ENCODE measurements around the gene APBB1IP.
"Not testable (repeated sequence)": the region's sequence is repeated elsewhere in the genome, so short reads cannot be mapped to it uniquely, and the experiment has no call there.

The APBB1IP gene, protein sequence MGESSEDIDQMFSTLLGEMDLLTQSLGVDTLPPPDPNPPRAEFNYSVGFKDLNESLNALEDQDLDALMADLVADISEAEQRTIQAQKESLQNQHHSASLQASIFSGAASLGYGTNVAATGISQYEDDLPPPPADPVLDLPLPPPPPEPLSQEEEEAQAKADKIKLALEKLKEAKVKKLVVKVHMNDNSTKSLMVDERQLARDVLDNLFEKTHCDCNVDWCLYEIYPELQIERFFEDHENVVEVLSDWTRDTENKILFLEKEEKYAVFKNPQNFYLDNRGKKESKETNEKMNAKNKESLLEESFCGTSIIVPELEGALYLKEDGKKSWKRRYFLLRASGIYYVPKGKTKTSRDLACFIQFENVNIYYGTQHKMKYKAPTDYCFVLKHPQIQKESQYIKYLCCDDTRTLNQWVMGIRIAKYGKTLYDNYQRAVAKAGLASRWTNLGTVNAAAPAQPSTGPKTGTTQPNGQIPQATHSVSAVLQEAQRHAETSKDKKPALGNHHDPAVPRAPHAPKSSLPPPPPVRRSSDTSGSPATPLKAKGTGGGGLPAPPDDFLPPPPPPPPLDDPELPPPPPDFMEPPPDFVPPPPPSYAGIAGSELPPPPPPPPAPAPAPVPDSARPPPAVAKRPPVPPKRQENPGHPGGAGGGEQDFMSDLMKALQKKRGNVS

DNA sequence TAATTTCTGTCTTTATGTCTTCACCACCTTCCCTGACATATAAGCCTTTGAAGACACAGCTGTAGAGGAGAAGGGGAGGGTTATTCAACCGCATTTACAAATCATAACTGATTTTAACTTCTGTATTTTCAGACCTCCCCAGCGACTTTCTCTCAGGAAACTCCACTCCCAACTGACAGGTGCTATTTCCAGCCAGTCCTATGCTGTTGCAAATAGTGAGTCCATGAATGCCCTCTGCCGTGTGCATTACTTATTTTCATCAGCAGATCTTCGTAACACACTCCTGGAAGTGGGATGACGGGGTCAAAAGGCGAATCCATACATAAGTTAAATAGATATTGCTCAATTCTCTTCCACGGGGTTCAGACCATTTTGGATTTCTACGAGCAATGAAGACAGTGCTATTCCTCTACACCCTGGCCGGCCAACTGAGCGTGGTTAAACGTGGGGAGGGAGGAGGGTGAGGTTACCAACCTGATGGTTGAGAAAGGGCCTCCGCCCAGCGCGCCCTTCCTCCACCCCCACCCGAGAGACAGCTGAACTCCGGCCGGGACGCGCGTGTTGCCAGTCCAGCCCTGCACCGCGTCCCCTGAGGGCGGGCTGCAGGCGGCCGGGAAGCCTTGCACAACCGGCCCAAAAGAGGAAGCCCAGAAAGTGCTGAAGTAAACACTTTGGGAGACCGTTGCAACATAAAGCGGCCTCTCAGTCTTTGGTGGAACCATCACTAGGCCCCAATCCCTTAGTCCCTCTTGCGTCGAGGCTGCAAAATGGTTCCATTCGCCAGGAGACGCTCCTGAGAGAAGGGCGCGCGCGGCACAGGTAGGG, at the start of gene APBB1IP:
APBB1IP (plus strand) TSS at position 705 of the 825 bp plus-strand sequence. CDS start 53,986 bp downstream, outside the sequence.
- DNase-seq: no peak

DNA sequence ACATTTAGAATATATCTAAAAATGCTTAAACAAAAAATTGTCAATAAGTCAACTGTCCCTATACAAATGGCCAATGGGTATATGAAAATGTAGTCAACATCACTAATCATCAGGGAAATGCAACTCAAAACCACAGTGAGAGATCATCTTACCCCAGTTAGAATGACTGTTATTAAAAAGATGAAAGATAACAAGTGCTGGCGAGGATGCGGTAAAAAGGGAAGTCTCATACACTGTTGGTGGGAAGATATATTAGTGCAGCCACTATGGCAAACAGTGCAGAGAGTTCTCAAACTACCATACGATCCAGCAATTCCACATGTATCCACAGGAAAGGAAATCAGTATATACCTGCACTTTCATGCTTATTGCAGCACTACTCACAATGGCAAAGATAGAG, 48.6 kb upstream of the APBB1IP start:
- no peak for DNase-seq

DNA sequence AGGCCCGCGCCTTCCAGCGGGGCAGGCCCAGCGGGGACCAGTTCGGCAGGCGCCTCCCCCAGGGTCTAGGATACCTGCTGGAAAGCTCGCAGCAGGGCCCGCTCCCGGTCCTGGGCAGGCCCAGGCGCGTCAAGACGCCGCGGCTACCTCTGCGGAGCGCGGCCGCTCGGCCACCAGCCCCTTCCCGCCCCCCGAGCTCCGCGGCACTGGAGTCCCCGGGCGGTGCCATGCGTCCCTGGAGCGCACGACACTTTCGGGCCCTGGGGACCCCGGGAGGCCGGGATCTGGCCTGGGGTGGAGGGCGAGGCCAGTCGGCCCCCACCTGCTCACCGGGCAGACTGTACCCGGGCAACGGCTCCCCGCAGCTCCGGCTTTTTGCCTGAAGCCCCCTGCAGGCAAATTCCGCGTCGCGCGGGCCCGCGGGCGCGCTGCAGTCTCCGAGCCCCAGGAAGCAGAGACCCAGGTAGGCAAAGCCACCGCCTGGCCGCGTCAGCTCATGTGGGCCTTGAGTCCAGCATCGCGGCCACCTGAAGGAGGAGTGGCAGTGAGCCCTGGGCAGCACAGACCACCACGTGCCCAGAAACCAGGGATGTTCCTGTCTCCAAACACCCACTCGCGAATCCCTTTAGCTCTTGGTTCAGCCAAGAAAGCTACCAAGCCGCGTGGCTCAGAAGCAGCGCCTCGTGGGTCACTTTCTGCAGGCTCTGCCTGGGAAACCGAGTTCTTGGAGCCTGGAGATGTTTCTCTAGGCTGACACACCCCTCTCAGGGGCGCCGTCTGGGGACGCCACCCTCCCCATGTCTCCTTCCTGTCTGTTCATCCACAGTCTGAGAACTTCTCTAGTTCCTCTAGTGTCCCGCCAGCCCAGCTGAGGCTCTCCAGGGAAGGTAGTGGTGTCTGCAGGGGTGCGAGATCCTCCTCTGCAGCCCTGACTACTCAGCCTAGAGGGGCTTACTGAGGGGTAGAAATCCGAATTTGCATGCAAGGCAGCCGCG, 46.1 kb upstream of the APBB1IP start:
- DNase-seq: no peak

DNA sequence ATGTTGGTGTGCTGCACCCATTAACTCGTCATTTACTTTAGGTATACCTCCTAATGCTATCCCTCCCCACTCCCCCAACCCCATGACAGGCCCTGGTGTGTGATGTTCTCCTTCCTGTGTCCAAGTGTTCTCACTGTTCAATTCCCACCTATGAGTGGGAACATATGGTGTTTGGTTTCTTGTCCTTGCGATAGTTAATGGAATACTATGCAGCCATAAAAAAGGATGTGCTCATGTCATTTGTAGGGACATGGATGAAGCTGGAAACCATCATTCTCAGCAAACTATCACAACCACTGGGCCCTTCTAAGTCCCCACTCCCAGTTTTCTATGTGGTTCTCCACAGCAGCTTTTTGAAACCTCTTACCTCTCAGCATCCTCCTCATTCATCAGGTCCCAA, 39.8 kb upstream of the APBB1IP start:
- not testable (repeated sequence) for DNase-seq

DNA sequence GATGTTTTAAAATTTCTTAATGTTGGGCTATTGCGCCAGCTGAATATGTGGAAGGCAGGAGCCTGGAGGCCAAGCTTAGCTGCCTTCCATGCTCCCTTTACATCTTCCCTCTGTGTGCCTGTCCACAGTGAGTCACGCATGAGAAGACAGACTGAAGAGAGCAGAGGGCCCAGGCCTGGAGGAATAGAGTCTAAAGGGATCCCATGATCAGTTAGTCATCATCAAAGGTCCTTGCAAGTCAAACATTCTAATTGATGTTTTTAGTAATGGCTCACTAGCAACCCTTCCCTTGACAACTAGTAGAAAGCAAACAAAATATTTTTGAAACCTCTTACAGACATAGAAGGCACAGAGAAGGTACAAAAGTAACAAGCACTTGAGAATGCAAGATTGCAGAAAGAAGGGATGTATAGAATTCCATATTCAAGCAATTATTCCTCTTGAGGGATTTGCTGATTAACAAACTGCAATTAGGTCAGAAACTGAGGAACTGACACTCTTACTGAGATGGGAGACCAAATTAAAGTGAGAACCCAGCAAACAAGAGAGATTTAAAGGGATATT, 30.7 kb upstream of the APBB1IP start:
- DNase-seq: no peak

DNA sequence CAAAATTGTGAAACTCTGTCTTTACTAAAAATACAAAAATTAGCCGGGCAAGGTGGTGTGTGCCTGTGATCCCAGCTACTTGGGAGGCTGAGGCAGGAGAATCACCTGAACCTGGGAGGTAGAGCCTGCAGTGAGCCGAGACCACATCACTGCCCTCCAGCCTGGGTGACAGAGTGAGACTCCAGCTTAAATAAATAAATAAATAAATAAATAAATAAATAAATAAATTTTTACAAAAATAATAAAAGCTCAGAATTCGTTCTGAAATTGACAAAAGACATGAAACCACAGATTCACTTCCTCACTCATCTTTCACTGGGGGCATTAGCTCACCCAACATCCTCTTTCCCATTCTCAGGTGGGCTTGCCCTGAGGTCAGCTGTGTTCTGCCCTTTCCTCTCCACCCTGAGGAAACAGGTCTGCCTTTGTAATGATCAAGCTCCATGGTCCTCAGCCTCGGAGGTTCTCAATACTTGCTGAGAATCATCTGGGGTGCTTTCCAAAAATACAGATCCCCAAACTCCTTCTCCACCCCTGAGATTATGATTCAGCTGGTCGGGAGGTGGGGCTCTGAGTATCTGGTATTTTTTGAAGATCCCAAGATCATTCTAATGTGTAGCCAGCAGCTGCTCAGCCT, 29.2 kb upstream of the APBB1IP start:
- DNase-seq: no peak

DNA sequence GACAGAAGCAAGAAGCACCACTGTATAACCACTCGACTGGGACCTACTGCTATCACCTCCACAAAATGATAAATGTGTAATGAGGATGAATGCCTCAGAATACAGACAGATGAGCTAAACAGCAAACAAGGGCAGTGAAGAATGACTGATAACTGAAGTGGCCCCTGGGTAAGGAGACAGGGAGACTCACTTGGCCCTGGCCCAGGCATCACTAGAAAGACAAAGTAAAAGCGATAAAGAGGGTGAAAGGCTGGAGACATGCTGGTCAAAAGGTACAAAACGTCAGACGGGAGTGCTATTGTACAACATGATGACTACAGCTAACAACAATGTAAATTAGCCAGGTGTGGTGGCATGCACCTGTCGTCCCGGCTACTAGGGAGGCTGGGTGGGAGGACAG, 27.8 kb upstream of the APBB1IP start:
- no peak for DNase-seq

DNA sequence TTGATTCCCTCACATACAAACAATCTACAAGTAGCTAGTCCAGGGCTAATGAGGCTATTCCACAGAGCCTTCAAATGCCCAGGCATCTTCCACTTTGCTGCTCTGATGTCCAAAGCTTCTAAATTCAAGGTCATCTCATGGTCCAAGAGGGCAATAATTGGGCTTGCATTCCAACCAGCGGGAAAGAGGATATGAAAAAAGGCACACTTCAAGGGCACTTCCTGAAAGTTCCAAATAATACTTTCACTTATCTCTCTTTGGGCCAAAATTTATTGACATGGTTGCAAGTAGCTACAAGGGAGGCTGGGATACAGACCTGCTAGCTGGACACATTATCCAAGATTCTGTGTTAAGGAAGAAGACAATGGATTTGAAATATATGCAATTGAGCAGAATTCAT, 25.2 kb upstream of the APBB1IP start:
- DNase-seq: no peak

DNA sequence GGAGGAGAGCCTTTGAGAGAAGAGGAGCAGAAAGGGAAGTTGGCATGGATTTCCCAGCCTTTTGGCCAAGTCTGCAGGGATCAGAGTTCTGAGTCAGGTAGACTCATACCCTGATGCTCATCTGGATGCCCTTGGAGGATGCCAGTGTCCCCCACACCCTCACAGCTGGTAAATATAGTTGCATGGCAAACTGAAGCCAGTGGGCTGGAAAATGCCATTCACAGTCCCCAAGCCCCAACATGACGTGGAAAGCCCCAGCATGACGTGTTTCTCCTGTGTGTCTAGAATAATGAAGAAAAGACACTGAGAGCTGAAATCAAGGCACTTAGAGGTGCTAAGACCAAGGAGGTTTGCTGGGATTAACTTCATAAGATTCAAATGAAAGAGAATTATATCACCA, 24.8 kb upstream of the APBB1IP start:
- no peak for DNase-seq

DNA sequence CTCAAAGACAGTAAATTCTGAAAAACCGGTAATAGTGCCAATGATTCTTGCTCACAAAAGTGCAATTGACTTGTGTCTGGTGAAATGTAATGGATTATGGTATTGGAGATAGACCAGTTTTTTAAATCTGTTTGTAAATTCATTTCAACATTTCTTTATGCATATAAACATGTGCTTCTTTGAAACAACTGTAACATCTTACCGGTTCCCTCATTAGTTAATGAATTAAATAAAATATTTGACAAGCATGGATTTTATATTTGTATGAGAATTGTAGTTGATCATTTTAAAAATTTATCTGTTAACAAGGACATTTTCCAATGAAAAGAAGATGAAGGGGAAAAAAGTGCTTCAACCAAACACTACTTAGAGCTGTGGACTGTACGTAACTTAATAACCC, 21.0 kb upstream of the APBB1IP start:
- no peak for DNase-seq

DNA sequence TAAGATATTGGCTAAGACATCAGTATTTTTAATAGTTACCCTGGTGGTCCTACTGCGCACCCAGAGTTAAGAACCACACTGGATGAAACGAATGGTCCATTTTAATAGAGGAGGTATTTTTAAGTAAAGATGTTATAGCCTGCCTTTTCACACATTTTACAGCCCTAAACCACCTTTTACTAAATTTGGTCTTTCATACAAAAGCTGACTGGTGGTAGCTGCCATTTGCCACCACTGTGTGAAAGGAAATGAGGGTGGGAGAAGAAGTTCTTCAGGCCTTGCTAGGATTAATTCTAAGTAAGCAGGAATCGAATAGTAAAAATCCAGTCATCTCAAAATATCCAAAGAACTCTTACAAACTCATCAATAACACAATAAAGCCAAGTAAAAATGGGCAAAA, 15.2 kb upstream of the APBB1IP start:
- DNase-seq: no peak

DNA sequence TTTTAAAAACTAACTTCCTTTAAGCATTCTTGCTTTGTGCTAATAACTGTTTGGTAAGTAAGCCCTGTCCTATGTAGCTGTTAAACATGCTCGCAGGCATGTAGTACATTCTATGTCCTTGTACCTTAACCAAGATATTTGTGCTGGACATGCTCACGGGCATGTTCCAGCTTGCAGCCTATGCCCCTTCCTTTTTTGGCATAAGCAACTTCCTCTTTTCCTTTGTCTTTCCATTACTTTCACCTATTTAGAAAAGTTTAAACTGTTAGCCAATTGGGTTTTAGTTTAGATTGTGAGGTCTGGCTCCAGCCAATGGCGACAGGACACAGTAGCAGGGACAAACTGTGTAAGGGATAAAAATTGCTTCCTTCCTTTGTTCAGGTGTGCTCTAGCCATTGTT, 14.4 kb upstream of the APBB1IP start:
- no peak for DNase-seq

DNA sequence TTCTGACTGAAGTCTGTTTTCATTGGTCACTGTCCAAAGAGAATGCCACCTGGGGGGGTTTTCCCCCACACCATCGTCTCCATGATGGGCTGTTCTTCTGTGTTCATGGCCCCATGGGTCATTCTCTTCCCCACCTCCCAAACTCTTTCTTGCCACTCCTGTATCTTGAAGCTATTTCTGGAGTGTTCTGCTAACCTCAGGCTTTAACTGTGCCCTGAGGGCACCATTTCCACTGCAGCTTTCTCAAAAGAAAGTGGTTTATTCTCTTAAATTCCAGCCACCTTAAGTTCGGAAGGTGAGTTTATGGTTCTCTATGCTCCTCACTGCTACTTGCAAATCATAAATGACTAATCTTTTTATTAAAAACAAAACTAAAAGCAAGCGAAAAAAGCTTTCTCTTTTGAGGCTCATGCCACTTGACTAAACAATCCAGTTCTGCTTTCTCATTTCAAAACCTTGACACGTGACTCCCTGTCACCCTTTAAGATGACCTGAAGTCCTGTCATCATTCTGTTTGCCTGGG, 7.4 kb upstream of the APBB1IP start:
- DNase-seq: no peak

DNA sequence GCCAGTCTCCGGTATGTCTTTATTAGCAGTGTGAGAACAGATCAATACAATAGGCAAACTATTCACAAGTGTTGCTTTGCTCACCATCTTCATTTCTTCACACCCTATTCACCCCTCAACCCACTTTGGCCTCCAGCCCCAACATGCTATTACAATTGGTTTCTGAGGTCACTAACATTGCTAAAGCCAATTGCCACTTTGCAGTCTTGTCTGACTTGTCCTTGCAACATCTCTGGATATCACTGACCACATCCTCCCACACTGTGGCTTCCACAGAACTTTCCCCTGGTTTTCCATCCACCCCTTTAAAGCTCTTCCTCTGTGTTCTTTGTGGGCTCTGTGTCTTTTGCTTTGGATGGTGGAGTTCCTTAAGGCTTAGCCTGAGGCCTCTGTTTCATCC, 5.2 kb upstream of the APBB1IP start:
- no peak for DNase-seq

DNA sequence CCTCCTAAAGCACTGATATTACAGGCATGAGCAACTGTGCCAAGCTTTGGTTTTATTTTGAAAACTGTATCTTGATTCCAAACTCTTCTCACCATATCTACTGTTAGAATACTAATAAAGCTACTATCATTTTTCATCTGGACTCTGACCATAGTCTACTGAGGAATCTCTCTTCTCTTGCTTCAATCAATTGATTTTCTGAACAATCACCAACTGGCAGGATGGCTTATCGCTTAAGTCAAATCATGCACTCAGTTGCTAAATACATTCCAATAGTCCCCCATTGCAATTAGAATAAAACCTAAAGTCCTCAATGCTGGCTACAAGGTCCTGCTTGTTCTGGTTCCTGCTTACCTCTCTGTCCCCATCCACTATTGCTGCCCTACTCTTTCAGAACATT, 2.3 kb upstream of the APBB1IP start:
- DNase-seq: no peak

DNA sequence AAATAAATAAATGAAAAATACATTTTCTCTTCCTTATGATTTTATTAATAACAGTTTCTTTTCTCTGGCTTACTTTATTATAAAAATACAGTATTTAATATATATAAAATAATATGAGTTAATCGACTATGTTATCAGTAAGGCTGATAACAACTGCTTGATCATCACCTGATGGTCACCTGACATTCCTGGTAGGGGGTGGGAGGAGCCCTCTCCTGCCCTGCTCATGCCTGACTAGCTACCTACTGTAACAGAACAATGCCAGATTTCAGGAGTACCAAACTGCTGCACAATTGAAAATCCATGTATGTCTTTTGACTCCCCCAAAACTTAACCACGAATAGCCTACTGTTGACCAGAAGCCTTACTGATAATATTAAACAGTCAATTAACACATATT, 1.3 kb upstream of the APBB1IP start:
- no peak for DNase-seq

DNA sequence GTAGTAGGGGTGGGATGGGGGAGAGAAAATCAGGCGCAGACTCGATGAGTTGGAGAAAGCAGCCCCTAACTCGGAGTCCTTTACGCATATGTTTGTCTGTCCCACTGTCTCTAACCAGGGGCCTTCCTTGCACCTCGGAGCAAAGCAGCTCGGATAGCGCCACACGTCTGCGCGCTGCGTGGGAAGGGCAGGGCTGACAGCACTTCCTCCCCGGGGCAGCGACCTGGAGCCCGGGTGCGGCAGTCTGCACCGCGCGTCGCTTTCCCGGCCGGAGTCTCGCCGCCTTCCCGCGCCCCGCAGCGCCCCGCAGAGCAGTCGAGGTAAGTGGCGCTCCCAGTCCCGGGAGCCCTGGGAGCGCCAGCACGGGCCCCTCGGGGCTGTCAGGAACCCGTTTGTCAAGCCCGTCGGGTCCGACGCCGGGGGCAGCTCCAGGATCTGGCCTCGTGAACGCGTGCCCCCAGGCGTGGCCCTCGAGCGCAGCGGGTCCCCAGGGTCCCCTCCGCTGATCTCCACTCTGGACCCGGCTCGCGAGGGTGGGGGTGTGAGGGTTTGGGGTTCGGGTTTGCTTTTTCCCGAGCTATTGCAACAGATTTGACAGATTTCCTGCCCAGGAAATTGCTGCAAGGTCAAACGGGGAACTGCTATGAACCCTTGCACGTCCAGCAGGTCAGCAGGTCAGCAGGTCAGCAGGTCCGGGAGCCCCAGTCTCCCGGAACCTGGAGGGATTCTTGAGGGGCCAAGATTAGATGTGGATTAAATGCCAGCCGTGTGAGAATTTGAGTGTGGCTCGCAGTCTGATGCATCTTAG, 597 bp downstream of the APBB1IP start:
- no peak for DNase-seq

DNA sequence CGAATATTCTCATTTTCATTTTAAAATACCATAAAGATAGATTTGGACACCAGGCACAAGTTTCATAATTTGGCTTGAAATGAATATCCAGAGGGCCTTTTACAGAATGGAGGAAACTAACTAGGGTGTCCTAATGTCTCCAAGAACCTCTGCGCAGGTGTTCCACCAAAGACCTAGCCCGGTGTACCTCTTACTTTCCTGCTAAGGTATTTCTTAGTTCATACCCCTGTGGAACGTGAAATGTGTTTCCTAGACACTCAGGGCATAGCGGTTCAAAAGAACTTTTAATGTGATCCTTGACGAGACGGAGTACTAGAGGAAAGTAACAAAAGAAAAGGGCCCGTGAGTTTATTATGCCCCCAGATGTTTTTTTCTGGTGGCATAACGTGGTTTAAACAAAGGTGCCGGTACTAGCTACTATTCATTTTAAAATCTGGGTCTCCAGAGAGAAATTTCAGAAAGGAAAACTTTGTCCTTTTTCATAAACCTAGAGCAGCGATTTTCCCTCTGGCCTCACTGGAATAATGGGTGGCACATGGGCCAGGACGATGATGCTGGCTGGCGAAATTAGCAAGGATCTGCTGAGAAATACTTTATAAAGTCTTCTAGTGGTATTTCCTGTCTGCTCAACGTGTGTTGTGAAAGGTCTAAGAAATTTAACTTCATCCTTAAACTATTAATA, 1.4 kb downstream of the APBB1IP start:
- DNase-seq: no peak

DNA sequence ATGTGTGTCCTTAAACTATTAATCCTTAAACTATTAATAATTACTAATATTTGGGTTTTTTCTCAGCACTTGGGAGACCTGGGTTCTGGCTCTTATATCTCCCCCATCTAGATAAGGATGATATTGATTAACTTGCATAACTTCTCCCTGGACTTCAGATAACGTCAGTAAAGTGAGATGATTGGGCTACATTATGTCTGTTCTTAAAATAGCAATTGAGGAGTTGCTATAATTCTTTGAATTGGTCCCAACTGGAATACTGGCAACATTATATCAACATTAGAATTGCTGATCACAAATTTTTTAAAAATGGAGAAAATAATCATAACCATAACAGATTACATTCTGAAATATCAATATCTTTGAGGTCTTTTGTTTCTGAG, 1.9 kb downstream of the APBB1IP start:
- DNase-seq: no peak
